ENCODE results near the gene SCAND1. TPM values are rescaled to one million over a fixed set of nuclear protein-coding genes. Genes with fewer than 3 reads are reported as not detected.

Gene SCAND1
- total RNA-seq, 1 experiment from 2014 or later: 54.6 TPM

- POLR2A ChIA-PET: interaction anchor here (0.6 to 2.1 kb wide), 2 partner anchors 13 to 18 kb away, joined by 3 to 13 read pairs; partner anchors contain the start of gene SCAND1
- Mint-ChIP-seq H3K4me3 (ENCODE audit: unreplicated experiment) (no peak overlapping the region), H3K27ac (ENCODE audit: low read depth, unreplicated experiment) (no peak overlapping the region), H3K27me3 (ENCODE audit: insufficient read depth, unreplicated experiment) (no peaks in the 10 kb centered on the region), H3K4me1 (ENCODE audit: insufficient read depth, unreplicated experiment) (no peaks in the 10 kb centered on the region), H3K9me3 (ENCODE audit: unreplicated experiment) (no peaks in the 10 kb centered on the region), H3K36me3 (ENCODE audit: insufficient read depth, unreplicated experiment) (peaks cover 5% of the 10 kb centered on the region)
- TF ChIP-seq CTCF (IDR thresholded peaks at IDR 0.05; ENCODE audit: unreplicated experiment): no peak
- no peak for DNase-seq (ENCODE audit: unreplicated experiment)
- intact Hi-C loops (cut with micrococcal nuclease): no loop called here
- CTCF ChIA-PET: interaction anchor here (1.6 to 2.2 kb wide), 2 partner anchors 20 to 166 kb away, joined by 3 to 10 read pairs; no protein-coding TSS in a partner anchor
- BruUV-seq (replicated peaks): no TSS peak
These were observed 18.2 kb upstream of the SCAND1 start for GRCh38 chr20:35972462-35972861.

GRCh38 chr20:35971981-35972380 is 17.7 kb upstream of the SCAND1 start:
- POLR2A ChIA-PET: interaction anchor here (0.6 to 2.1 kb wide), 2 partner anchors 13 to 18 kb away, joined by 3 to 13 read pairs; partner anchors contain the start of gene SCAND1
- Mint-ChIP-seq H3K4me3 (ENCODE audit: unreplicated experiment) (no peak overlapping the region), H3K27ac (ENCODE audit: low read depth, unreplicated experiment) (no peak overlapping the region), H3K4me1 (ENCODE audit: insufficient read depth, unreplicated experiment) (no peaks in the 10 kb centered on the region), H3K27me3 (ENCODE audit: insufficient read depth, unreplicated experiment) (no peaks in the 10 kb centered on the region), H3K9me3 (ENCODE audit: unreplicated experiment) (no peaks in the 10 kb centered on the region), H3K36me3 (ENCODE audit: insufficient read depth, unreplicated experiment) (peaks cover 5% of the 10 kb centered on the region)
- no peak for TF ChIP-seq CTCF (IDR thresholded peaks at IDR 0.05; ENCODE audit: unreplicated experiment)
- no TSS peak for BruUV-seq (replicated peaks)
- intact Hi-C loops (cut with micrococcal nuclease): no loop called here
- no peak for DNase-seq (ENCODE audit: unreplicated experiment)
- CTCF ChIA-PET: interaction anchor here (1.6 to 2.2 kb wide), 2 partner anchors 18 to 20 kb away, joined by 8 to 10 read pairs; partner anchors contain the start of gene SCAND1

- no TSS peak for BruUV-seq (replicated peaks)
- TF ChIP-seq CTCF (IDR thresholded peaks at IDR 0.05; ENCODE audit: unreplicated experiment): no peak
- Mint-ChIP-seq H3K9me3 (ENCODE audit: unreplicated experiment) (no peaks in the 10 kb centered on the region), H3K36me3 (ENCODE audit: insufficient read depth, unreplicated experiment) (peaks cover 5% of the 10 kb centered on the region), H3K27ac (ENCODE audit: low read depth, unreplicated experiment) (no peak overlapping the region), H3K27me3 (ENCODE audit: insufficient read depth, unreplicated experiment) (no peaks in the 10 kb centered on the region), H3K4me3 (ENCODE audit: unreplicated experiment) (no peak overlapping the region), H3K4me1 (ENCODE audit: insufficient read depth, unreplicated experiment) (no peaks in the 10 kb centered on the region)
- DNase-seq (ENCODE audit: unreplicated experiment): peak; percentile 25
- ChIA-PET CTCF (interaction anchor here (0.5 to 1.8 kb wide), 7 partner anchors 8 to 234 kb away, joined by 3 to 11 read pairs (median 5); partner anchors contain the start of gene SCAND1), POLR2A (interaction anchor here (1.2 to 2.9 kb wide), 3 partner anchors 13 to 22 kb away, joined by 3 to 14 read pairs (median 10); no protein-coding TSS in a partner anchor)
- intact Hi-C loops (cut with micrococcal nuclease): no loop called here
These were observed 14.6 kb upstream of the SCAND1 start for GRCh38 chr20:35968930-35969329.

- no peak within 1 kb of the TSS for H3K27ac Mint-ChIP-seq (ENCODE audit: low read depth, unreplicated experiment)
- DNase-seq (ENCODE audit: unreplicated experiment): no peak
- no peak for TF ChIP-seq CTCF (IDR thresholded peaks at IDR 0.05; ENCODE audit: unreplicated experiment)
- ChIA-PET POLR2A (interaction anchor here (0.8 to 2.9 kb wide), 3 partner anchors 9 to 15 kb away, joined by 3 to 14 read pairs (median 10); no protein-coding TSS in a partner anchor), CTCF (interaction anchor here (0.9 to 3.8 kb wide), 7 partner anchors 10 to 235 kb away, joined by 3 to 23 read pairs (median 5); partner anchors contain the start of gene SCAND1)
- H3K36me3 Mint-ChIP-seq (ENCODE audit: insufficient read depth, unreplicated experiment): no peaks in the 10 kb centered on the region
- H3K9me3 Mint-ChIP-seq (ENCODE audit: unreplicated experiment): no peaks in the 10 kb centered on the region
- no TSS peak for BruUV-seq (replicated peaks)
- H3K4me3 Mint-ChIP-seq (ENCODE audit: unreplicated experiment): no peak within 1 kb of the TSS
- intact Hi-C loops (cut with micrococcal nuclease): no loop called here
- H3K4me1 Mint-ChIP-seq (ENCODE audit: insufficient read depth, unreplicated experiment): no peaks in the 10 kb centered on the region
- no peaks in the 10 kb centered on the region for H3K27me3 Mint-ChIP-seq (ENCODE audit: insufficient read depth, unreplicated experiment)
These were observed 13.8 kb upstream of the SCAND1 start, which contains the start of gene CNBD2 for GRCh38 chr20:35967979-35968640. TSS of gene CNBD2 (plus strand) at chr20:35968590. CDS start at chr20:35968763, 173 bp downstream.

All from MCF 10A (cell line).